Mesenchymal stem cell (in vitro differentiated cells and primary cell): Measurements from ENCODE around the gene SHANK1.

Source experiments
- DNase-seq: peaks from one replicate; pipeline ENCODE4 v3.0.0-alpha.2; 2013
- H2AFZ ChIP-seq: one replicate; pipeline ENCODE4 v1.6.1; 2013; ENCODE audit warnings: low read depth, mild to moderate bottlenecking, control low read depth, inconsistent platforms, low read length, moderate library complexity
- H2AK5ac ChIP-seq: 2 replicates; pipeline ENCODE4 v1.6.1; 2013; ENCODE audit warnings: low read length, moderate library complexity, mild to moderate bottlenecking, inconsistent platforms; ENCODE audit not compliant: severe bottlenecking
- H2BK120ac ChIP-seq: one replicate; pipeline ENCODE4 v1.6.1; 2013; ENCODE audit warnings: low read depth, mild to moderate bottlenecking, inconsistent platforms, low read length, moderate library complexity
- H2BK12ac ChIP-seq, 2 experiments: one replicate each; pipeline ENCODE4 v1.6.1; 2013; ENCODE audit warnings: inconsistent platforms in 2 of 2, low read length in 2 of 2, mild to moderate bottlenecking in 2 of 2, moderate library complexity in 2 of 2, control low read depth in 1 of 2
- H2BK15ac ChIP-seq: one replicate; pipeline ENCODE4 v1.6.1; 2013; ENCODE audit warnings: mild to moderate bottlenecking, low read depth, inconsistent platforms; ENCODE audit not compliant: poor library complexity, severe bottlenecking
- H2BK5ac ChIP-seq: 2 replicates; pipeline ENCODE4 v1.6.1; 2013; ENCODE audit warnings: low read depth, mild to moderate bottlenecking, low read length, control low read depth, inconsistent platforms; ENCODE audit not compliant: poor library complexity, severe bottlenecking
- H3K14ac ChIP-seq, 2 experiments: one replicate each; pipeline ENCODE4 v1.6.1; 2013; ENCODE audit warnings: inconsistent platforms in 2 of 2, low read length in 2 of 2, control low read depth in 1 of 2, mild to moderate bottlenecking in 1 of 2, moderate library complexity in 1 of 2
- H3K18ac ChIP-seq, 2 experiments: one replicate each; pipeline ENCODE4 v1.6.1; 2013; ENCODE audit warnings: inconsistent platforms in 2 of 2, low read length in 2 of 2, control low read depth in 1 of 2, low read depth in 1 of 2, mild to moderate bottlenecking in 1 of 2
- H3K23ac ChIP-seq, 2 experiments: one replicate each; pipeline ENCODE4 v1.6.1; 2013; ENCODE audit warnings: inconsistent platforms in 2 of 2, low read length in 2 of 2, mild to moderate bottlenecking in 2 of 2, moderate library complexity in 2 of 2, control low read depth in 1 of 2
- H3K27ac ChIP-seq: 2 replicates; pipeline ENCODE4 v1.5.1; 2013; ENCODE audit warnings: mild to moderate bottlenecking, moderate library complexity, low read length, control low read depth, inconsistent platforms; ENCODE audit not compliant: poor library complexity, severe bottlenecking
- H3K27me3 ChIP-seq, 2 experiments: 2 replicates each; pipeline versions ENCODE4 v1.6.1 to v1.7.0; 2013; ENCODE audit warnings: low read length in 2 of 2, mild to moderate bottlenecking in 2 of 2, moderate library complexity in 2 of 2, control low read depth in 1 of 2, inconsistent platforms in 1 of 2; ENCODE audit not compliant: control insufficient read depth in 1 of 2, insufficient read depth in 1 of 2
- H3K36me3 ChIP-seq, 2 experiments: 2 replicates each; pipeline versions ENCODE4 v1.6.1 to v1.7.0; 2013; ENCODE audit warnings: low read length in 2 of 2, control low read depth in 1 of 2, inconsistent platforms in 1 of 2, low read depth in 1 of 2, mild to moderate bottlenecking in 1 of 2; ENCODE audit not compliant: insufficient read depth in 2 of 2, control insufficient read depth in 1 of 2
- H3K4ac ChIP-seq, 2 experiments: one replicate each; pipeline ENCODE4 v1.6.1; 2013; ENCODE audit warnings: inconsistent platforms in 2 of 2, low read length in 2 of 2, mild to moderate bottlenecking in 2 of 2, moderate library complexity in 2 of 2, control low read depth in 1 of 2, low read depth in 1 of 2
- H3K4me1 ChIP-seq: 2 replicates; pipeline ENCODE4 v1.6.1; 2013; ENCODE audit warnings: low read depth, low read length, control low read depth; ENCODE audit not compliant: control insufficient read depth, insufficient read depth
- H3K4me2 ChIP-seq: 2 replicates; pipeline ENCODE4 v1.6.1; 2013; ENCODE audit warnings: low read length, mild to moderate bottlenecking, inconsistent platforms; ENCODE audit not compliant: poor library complexity, severe bottlenecking
- H3K4me3 ChIP-seq, 2 experiments: 2 replicates each; pipeline versions ENCODE4 v1.5.1 to v1.7.0; 2013; ENCODE audit warnings: low read length in 2 of 2, mild to moderate bottlenecking in 2 of 2, control low read depth in 1 of 2, low read depth in 1 of 2; ENCODE audit not compliant: insufficient read depth in 1 of 2
- H3K79me1 ChIP-seq: replicated peaks from 2 replicates; pipeline ENCODE4 v1.6.1; 2013; ENCODE audit warnings: mild to moderate bottlenecking, control low read depth, low read length, inconsistent platforms; ENCODE audit not compliant: poor library complexity, severe bottlenecking
- H3K9ac ChIP-seq: 2 replicates; pipeline ENCODE4 v1.7.0; 2013; ENCODE audit warnings: mild to moderate bottlenecking, low read length, moderate library complexity
- H3K9me3 ChIP-seq: 2 replicates; pipeline ENCODE4 v1.7.0; 2013; ENCODE audit warnings: mild to moderate bottlenecking, low read length; ENCODE audit not compliant: control insufficient read depth
- H4K8ac ChIP-seq: one replicate; pipeline ENCODE4 v1.6.1; 2013; ENCODE audit warnings: inconsistent platforms, mild to moderate bottlenecking, low read length, moderate library complexity
- H4K91ac ChIP-seq: one replicate; pipeline ENCODE4 v1.6.1; 2013; ENCODE audit warnings: mild to moderate bottlenecking, low read length, inconsistent platforms
- WGBS: methylation state at CpG from one replicate; pipeline ENCODE4 v1.1.7; 2013; ENCODE audit warnings: mixed read lengths; 5-methylcytosine and 5-hydroxymethylcytosine counted together

The SHANK1 gene

DNA sequence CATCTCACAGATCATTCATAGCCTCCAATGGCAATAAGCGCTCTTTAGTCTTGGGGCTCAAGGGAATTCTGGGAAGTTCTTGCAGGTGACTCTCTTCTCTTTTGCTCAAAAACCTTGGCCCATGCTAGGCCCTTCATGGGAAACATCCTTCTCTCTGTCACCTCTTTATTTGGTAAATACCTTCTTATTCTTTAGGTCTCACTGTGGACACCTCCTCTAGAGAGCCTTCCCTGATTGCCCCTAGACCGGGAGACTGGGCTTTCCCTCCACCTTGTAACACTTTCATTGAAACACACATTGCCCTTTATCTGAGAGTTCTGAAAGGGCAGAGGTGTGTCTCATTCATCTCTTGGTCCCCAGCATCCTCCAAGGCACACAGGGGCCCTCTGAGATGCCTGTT lies 68.4 kb downstream of the SHANK1 start:
- 89% methylated on average over 2 of the region's 2 CpGs for WGBS
- Histone ChIP-seq H2BK120ac (no peak overlapping the region), H2BK5ac (no peak overlapping the region), H4K91ac (no peak overlapping the region), H3K4ac (no peak overlapping the region), H2BK15ac (no peak overlapping the region), H3K9ac (no peak overlapping the region), H3K4me1 (no peaks in the 10 kb centered on the region), H2AK5ac (no peak overlapping the region), H3K9me3 (peaks cover 12% of the 10 kb centered on the region), H3K4me2 (no peak overlapping the region), H3K27ac (no peak overlapping the region), H3K14ac (no peak overlapping the region), H2AFZ (no peak overlapping the region), H3K27me3 (peaks cover 0 to 28% of the 10 kb centered on the region in 2 experiments), H3K36me3 (no peaks in the 10 kb centered on the region), H4K8ac (no peak overlapping the region), H3K18ac (no peak overlapping the region), H3K79me1 (no peaks in the 10 kb centered on the region), H3K4me3 (no peak overlapping the region), H2BK12ac (no peak overlapping the region), H3K23ac (no peak overlapping the region)
- DNase-seq = no peak

DNA sequence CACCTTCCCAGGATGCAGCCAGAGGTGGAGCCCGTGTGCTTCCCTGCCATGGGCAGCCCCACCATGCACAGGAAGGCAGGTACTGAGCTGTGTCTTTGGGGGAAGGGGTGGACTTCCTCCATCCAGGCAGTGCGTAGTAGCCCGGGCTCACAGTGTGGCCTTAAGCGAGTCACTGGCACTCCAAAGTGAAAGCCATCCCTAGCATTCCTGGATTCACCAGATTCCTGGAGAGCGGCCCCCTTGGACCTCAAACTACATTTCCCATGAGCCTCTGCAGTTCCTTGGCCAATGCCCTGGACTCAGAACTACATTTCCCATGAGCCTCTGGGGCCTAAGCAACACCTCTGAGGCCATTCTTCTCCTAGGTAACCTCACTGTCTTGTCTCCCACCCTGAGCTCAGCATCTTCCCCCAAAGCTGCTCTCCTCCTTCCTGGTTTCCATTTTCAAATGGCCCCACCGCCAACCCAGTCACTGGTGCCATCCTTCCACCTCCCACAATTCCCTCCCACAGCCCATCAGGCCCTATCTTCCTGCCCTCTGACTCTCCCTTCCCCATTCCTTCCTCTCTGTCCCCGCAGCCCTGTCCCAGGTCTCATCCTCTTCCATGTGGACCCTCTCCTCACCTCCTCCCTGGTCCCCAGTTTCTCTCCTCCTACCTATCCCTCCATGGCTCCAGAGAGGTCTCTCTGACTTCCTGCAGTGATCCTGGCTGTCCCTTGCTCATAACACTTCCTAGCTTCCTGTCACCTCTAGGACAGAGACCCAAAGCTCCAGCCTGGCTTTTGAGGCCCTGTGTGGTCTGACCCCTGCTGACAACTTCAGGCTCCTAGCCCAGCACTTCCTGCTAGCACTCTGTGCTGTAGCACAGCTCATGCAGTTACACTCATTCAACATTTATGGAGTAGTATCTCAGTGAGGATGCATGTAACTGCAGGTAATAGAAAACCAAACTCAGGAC lies 69.9 kb downstream of the SHANK1 start, which contains the start of gene C19orf81:
Gene C19orf81 (plus strand): TSS at position 13 of the 959 bp plus-strand sequence. CDS start 0 bp downstream, at position 13.
- Histone ChIP-seq H2BK12ac (no peak within 1 kb of the TSS), H3K27ac (no peak within 1 kb of the TSS), H3K4me2 (no peak within 1 kb of the TSS), H2AK5ac (no peak within 1 kb of the TSS), H3K14ac (no peak within 1 kb of the TSS), H3K18ac (no peak within 1 kb of the TSS), H3K36me3 (no peaks in the 10 kb centered on the region), H2BK15ac (no peak within 1 kb of the TSS), H3K4ac (no peak within 1 kb of the TSS), H2AFZ (no peak within 1 kb of the TSS), H3K9ac (no peak within 1 kb of the TSS), H3K79me1 (no peaks in the 10 kb centered on the region), H2BK120ac (no peak within 1 kb of the TSS), H3K4me1 (no peaks in the 10 kb centered on the region), H4K91ac (no peak within 1 kb of the TSS), H3K4me3 (no peak within 1 kb of the TSS), H3K27me3 (peaks cover 0 to 36% of the 10 kb centered on the region in 2 experiments), H2BK5ac (no peak within 1 kb of the TSS), H3K23ac (no peak within 1 kb of the TSS), H4K8ac (no peak within 1 kb of the TSS), H3K9me3 (peaks cover 2% of the 10 kb centered on the region)
- DNase-seq = no peak
- WGBS = 54% methylated on average over 7 of the region's 7 CpGs

DNA sequence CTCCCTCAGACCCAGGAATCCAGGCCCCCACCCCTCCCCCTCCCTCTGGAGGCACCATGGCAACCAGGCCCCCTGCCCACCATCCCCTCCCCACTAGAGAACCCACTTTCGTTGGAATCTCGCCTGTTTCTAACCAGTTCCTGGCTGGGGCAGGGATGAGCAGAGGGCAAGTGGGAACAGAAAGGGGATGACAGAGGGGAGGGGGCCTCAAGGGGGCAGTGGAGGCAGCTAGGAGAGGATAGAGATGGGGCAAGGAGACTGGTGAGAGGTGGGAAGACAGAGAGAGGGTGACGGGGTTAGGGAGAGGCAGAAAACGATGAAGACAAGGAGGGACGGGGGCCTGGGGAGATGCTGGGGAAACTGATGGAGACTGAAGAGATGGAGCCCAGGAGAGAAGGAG lies 70.9 kb downstream of the SHANK1 start:
- Histone ChIP-seq H3K9ac (no peak overlapping the region), H2BK120ac (no peak overlapping the region), H3K4me2 (no peak overlapping the region), H2BK15ac (no peak overlapping the region), H3K18ac (no peak overlapping the region), H2AFZ (no peak overlapping the region), H3K79me1 (no peaks in the 10 kb centered on the region), H2AK5ac (no peak overlapping the region), H4K91ac (no peak overlapping the region), H3K4me1 (no peaks in the 10 kb centered on the region), H3K27ac (no peak overlapping the region), H2BK5ac (no peak overlapping the region), H3K14ac (no peak overlapping the region), H3K27me3 (peaks cover 0 to 41% of the 10 kb centered on the region in 2 experiments), H3K23ac (no peak overlapping the region), H3K4ac (no peak overlapping the region), H3K9me3 (no peaks in the 10 kb centered on the region), H3K36me3 (no peaks in the 10 kb centered on the region), H4K8ac (no peak overlapping the region), H3K4me3 (no peak overlapping the region), H2BK12ac (no peak overlapping the region)
- DNase-seq = no peak
- WGBS = 81% methylated on average over 5 of the region's 5 CpGs

DNA sequence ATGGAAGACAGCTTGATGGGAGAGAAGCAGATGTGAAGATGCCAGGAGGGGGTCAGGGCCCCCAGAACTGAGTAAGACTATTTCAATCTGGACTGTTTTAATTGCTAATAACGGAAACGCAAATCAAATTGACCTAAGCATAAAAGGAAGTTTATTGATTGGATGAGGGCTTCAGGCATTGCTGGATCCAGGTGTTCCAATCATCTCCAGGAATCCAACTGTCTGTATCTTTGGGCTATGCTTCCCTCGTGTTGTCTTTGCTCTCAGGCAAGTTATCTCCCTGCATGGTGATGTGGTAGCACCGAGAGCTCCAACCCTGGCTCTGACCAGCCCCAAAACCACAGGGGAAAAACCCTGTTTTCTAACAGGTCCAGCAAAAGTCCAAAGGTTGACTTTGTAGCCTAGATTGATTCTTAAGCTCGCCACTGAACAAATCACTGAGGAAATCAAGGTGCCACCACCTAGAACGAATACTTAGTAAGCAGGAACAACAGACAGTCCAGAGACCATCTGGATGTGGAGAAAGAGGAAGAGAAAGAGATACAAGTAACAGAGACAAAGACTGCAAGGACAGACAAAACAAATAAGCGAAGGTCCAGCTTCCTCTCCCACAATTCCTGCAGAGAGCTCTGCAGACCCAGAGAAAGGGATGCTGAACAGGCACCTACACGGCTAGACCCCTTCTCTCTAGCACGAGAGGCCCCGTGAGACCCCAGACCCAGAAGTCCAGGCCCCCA lies 71.6 kb downstream of the SHANK1 start:
- no peaks in the 10 kb centered on the region for H3K9me3 ChIP-seq
- H3K4ac ChIP-seq = no peak overlapping the region
- H3K27me3 ChIP-seq = peaks cover 0 to 41% of the 10 kb centered on the region in 2 experiments
- H3K79me1 ChIP-seq = no peaks in the 10 kb centered on the region
- H3K18ac ChIP-seq = no peak overlapping the region
- no peak overlapping the region for H2BK120ac ChIP-seq
- no peak overlapping the region for H3K4me2 ChIP-seq
- H3K14ac ChIP-seq = no peak overlapping the region
- DNase-seq = no peak
- H4K8ac ChIP-seq = no peak overlapping the region
- H3K36me3 ChIP-seq = no peaks in the 10 kb centered on the region
- no peak overlapping the region for H3K23ac ChIP-seq
- H3K4me3 ChIP-seq = no peak overlapping the region
- WGBS = 56% methylated on average over 9 of the region's 10 CpGs
- H2AFZ ChIP-seq = no peak overlapping the region
- no peak overlapping the region for H2BK5ac ChIP-seq
- H3K9ac ChIP-seq = no peak overlapping the region
- H3K27ac ChIP-seq = no peak overlapping the region
- H2BK15ac ChIP-seq = no peak overlapping the region
- H4K91ac ChIP-seq = no peak overlapping the region
- H2AK5ac ChIP-seq = no peak overlapping the region
- no peaks in the 10 kb centered on the region for H3K4me1 ChIP-seq
- H2BK12ac ChIP-seq = no peak overlapping the region
